HG03066 (cell line): ENCODE data around the gene SLC6A12.
"Not testable (repeated sequence)": the region's sequence is repeated elsewhere in the genome, so short reads cannot be mapped to it uniquely, and the experiment has no call there.

Experiments
- ATAC-seq: cut with Tn5 transposase; IDR thresholded peaks from one replicate; pipeline ENCODE4 v1.9.1; 2021; ENCODE audit warnings: low read depth; ENCODE audit not compliant: unreplicated experiment

The SLC6A12 gene

DNA sequence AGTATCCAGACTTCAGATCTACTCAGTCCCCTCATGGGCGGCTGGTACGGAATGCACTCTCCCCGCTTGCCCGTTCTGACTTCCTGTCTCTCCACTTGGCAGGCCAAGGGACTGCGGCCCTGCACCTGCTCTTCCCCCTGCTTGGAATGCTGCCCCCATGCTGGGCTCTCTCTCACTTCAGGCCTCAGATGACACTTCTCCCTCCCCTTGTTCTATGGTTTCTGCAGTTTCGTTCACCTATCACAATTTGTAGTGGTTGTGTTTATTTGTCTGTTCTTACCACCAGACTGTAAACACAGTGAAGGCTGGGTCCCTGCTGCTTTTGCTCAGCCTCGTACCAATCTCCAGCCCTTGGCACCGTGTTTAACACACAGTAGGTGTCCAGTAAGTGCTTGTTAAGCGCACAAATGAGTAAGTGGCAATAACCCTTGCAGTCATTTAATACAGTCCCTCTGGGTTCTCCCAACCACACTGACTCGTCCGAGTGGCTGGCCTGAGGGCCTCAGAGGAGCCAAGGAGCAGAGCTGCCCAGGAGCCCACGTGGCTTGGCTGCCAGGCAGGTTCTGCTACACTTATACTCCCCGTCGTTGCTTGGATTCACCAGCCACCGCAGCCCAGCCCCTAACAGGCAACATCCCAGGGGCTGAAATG is 11.8 kb downstream of the SLC6A12 start:
- ATAC-seq = no peak

DNA sequence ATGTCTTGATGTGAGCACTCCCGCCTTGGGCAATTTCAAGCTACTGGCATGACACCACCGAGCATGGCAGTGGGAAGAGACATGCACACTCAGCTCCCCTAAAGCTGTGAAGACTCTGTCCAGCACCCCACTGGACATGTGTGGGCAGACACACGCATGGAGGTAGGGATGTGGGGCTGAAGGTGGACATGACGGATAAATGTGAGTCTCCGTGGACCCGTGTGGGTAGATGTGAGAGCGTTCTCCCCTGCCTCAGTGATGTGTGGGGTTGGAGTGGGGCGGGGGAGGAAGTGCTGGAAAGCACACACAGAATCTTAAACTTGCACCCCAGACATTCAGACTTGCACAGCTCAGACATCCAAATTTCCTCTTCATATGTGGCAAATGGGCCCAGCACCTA is 12.6 kb downstream of the SLC6A12 start:
- no peak for ATAC-seq

DNA sequence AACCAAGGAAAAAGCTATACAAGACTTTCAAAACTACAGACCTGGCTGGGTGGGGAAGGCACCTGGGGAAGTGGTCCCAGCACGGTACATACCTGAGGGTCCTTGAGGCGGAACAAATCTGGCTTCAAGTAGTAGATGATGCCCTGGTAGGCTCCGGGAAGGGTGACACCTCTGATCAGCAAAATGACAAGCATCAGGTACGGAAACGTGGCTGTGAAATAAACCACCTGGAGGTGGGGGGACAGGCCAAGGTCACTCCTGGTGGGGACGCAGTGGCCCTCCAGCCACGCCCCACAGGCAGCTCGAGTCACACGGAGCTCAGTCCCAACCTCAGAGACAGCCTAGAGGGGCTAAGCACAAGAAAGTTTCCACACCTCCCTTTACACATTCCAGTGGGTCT is 15.3 kb downstream of the SLC6A12 start:
- no peak for ATAC-seq

DNA sequence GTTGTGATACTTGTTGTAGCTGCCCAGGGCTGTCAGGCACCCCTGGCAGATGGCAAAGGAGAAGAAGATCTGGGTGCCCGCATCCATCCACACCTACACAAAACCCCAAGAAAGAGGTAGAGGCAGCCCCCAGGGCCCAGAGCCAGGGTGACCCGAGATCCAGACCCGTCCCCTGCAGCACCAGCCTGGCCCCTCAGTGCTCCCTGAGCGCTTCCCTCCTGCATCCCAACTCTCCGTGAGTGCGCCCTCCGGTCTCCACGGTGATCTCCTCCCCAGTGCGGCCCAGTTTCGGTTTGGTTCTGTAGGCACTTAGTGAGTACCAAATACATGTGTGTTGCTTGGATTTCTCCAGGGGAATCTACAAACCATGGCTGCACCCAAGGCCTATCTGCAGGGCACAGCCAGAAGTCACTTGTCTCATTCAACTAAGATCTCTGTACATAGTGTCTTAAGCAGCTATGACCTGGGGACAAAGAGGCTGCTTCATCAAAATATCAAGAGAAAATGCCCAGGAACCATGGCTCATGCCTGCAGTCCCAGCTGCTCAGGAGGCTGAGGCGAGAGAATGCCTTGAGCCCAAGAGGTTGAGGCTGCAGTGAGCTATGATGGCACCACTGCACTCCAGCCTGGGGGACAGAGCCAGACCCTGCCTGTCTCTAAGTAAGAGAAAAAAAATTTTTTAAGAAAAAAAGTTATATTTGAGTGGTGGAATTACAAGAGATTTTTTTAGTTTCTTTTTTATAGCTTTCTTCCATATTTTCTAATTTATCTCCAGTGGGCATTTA is 15.9 kb downstream of the SLC6A12 start:
- no peak for ATAC-seq

DNA sequence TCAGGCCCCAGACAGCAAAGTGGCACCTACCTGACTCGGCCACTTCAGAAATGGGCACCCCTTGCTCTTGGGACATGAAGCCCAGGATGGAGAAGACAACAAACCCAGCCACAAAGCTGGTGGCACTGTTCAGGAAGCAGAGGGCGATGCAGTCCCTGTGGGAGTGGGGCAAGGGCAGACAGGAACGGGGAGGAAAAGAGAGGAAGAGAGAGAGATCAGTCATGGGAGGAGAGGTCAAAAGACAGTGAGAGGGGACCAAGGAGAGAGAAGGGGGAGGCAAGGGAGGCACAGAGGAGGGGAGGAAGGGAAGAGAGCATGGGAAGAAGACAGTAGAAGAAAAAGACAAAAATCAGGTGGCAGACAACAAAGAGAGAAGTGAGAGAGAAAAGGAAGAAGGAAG is 16.6 kb downstream of the SLC6A12 start:
- ATAC-seq = no peak

DNA sequence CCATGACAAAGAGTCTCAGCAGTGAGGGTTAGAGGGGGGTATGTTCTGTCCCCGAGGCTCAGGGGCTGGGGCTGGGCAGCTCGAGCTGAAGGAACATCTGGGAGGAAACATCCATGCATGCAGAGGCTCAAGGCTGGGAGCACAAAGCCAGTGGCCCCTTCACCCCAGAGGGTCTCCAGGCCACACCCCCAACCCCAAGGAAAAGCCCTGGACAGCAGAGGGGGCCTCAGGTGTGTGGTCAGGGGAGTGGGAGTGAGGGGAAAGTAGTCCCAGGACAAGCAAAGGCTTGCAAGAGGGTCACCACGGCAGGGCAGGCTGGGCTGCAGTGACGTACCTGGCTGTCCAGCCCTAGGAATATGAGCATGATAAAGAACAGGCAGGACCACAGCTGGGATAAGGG is 17.5 kb downstream of the SLC6A12 start:
- ATAC-seq = no peak

DNA sequence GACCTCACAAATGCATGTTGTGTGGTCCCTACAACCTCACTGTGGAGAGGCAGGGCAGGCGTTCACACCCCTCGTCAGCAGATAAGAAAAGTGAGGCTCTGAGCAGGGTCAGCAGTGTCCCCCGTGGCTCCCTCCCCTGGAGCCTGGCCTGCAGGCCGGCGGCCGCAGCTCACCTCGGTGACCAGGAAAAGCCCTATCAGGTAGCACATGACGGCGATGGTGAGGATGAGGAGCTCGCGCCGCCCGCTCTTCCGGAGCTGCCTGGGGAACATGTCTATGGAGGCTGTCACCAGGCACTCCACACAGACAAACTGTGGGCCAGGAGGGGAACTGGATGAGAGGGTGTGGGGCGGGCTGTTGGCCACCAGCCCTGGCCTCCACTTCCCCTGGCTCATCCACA is 18.0 kb downstream of the SLC6A12 start:
- no peak for ATAC-seq

DNA sequence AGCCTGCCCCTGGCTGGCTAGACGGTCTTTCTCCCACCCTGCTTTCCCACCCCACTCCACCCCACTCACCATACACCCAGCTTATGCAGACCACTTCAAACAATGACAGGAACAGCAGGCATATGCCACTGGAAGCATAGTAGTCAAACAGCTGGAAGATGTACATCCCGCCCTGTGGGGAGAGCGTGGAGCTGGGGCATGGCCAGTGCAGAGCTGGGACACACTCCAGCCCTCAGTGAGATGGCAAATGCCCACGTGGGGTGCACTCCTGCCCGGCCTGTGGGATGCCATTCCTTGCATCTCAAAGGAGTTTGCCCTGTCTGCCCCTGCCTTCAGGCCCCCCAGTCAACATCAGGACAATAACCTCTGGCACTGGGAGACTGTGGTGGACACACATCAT is 18.8 kb downstream of the SLC6A12 start:
- no peak for ATAC-seq

DNA sequence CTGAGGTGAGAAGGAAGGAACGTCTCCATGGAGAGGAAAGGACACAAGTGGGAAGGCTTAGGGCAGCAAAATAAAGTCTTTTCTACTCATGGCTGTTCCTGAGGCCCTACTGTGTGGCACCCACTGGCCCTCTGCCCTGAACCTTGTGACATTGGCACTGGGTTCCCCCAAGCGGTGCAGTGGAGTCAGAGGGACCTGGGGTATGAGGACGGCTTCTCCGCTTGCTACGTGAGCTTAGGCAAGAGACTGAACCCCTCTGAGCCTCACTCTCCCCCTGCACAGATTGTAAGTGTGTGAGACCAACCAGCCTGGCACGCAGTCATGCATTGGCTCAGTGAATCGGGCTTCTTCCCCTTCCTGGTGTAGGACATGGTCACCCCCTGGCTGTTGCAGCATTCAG is 19.7 kb downstream of the SLC6A12 start:
- no peak for ATAC-seq

DNA sequence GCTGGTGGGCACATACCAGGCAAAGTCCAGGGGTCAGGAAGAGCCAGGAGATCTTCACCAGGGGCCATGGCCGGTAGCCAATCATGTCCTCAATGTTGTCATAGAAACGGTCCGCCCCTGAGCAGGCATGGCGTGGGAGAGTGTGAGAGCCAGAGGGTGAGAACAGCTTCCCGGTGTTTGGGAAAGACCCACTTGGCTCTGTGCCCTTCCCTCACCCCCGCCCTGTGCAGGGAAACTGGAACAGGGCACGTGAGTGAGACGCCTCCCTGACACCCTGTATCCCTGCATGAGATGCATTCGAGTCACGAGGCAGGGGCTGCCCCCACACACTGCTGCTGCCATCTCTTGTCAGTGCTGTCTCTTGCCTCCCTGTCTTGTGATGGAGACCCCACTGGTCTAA is 20.7 kb downstream of the SLC6A12 start:
- ATAC-seq = no peak

DNA sequence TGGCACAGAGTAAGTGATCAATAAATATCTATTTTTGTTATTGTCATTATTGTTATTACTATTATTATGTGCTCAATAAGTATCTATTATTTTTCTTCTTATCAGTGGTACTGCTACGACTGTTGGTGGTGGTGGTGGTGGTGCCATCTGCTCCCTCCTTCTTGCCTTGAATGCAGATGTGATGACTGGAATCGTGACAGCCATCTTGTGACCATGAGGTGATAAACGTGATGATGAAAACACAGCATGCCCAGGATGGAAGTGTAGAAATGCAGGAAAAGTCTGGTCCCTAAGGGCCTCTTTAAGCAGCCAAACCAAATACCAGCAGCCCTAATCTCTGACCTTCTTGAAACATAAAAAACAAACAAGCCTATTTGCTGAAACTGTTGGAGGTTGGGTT is 22.4 kb downstream of the SLC6A12 start:
- no peak for ATAC-seq

DNA sequence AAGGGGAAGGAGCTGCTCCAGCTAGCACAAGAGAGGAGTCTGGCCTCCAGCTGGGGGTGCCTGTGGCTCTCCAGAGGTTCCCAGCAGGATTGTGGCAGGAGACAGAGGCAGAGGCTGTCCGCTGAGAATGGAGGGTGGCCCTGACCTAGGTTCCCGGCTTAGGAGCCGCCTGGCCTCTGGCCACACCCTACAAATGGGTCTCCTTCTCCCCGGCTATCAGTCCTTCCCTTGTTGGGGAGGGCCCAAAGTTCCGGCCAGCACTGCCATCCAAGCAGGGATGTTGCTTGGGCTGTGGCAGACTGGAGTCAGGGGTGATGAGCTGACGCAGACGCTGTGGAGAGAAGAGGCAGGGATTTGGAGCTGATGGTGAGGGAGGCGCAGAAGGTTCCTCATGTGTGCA is 23.1 kb downstream of the SLC6A12 start:
- no peak for ATAC-seq

DNA sequence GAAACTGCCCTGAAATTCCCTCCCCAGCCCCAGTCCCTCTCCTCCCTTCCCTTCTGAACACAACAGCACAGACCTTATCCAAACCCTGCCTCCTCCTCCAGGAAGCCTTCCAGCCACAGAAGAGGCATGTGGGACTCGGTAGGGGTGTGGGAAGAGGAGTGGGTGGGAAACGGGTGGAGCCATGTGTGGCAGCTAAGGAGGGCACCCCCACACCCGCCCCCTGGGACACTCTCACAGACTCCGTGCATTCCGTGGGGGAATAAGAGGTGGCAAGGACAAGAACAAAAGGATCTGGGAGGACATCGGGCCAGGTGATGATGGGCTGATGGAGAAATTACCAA is 24.4 kb downstream of the SLC6A12 start:
- ATAC-seq = no peak

DNA sequence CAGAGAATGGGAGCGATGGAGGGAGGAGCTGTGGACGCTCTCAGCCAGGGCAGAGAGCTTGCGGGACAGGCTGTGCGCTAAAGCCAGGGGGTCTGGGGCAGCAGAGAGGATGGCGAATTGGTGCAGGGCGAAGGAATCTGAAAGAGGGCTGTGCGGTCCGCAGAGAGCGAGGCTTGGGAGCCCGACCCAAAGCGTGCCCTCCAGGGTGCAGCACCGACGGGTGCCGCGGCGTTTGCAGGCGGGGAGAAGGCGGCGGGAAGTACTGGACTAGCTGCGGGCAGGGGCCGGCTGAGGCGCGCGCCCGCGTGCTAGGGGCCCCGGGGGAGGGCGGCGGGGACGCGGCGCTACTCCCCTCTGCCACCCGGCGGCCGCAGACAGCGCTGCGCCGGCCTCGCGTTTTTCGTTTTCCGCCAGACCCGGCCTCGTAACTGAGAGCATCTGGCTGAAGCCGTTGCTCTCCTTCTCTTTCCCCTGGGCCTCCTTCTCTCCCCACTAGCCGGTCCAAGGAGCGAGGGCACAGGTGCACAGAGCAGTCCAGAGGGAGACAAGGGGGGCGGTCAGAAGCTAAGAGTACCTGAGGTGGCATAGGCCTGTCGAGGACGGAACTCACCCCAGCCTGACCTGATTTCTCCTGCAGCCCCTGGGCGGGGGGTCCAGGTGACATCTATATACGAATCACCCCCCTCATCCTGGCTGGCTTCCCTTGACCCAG is 24.9 kb downstream of the SLC6A12 start:
- no peak for ATAC-seq

DNA sequence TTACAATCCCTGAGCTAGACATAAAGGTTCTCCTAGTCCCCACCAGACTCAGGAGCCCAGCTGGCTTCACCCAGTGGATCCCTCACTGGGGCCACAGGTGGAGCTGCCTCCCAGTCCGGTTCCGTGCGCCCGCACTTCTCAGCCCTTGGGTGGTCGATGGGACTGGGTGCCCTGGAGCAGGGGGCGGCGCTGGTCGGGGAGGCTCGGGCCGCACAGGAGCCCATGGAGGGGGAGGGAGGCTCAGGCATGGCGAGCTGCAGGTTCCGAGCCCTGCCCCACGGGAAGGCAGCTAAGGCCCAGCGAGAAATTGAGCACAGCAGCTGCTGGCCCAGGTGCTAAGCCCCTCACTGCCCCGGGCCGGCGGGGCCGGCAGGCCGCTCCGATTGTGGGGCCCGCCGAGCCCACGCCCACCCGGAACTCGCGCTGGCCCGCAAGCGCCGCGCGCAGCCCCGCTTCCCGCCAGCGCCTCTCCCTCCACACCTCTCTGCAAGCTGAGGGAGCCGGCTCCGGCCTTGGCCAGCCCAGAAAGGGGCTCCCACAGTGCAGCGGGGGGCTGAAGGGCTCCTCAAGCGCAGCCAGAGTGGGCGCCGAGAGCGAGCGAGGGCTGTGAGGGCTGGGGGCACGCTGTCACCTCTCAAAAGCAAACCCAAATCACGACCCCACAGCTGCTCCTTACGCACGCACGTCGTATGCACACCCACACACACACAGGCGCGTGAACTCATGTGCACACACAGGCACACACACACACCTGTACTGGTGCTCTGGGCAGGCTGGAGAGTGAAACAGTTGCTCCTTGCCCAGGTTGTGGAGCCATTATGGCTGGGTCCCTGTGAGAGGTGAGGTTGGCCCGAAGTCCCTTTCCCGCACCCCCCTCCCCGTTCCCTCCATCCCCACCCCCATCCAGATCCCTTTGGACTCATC is 25.7 kb downstream of the SLC6A12 start:
- not testable (repeated sequence) for ATAC-seq

DNA sequence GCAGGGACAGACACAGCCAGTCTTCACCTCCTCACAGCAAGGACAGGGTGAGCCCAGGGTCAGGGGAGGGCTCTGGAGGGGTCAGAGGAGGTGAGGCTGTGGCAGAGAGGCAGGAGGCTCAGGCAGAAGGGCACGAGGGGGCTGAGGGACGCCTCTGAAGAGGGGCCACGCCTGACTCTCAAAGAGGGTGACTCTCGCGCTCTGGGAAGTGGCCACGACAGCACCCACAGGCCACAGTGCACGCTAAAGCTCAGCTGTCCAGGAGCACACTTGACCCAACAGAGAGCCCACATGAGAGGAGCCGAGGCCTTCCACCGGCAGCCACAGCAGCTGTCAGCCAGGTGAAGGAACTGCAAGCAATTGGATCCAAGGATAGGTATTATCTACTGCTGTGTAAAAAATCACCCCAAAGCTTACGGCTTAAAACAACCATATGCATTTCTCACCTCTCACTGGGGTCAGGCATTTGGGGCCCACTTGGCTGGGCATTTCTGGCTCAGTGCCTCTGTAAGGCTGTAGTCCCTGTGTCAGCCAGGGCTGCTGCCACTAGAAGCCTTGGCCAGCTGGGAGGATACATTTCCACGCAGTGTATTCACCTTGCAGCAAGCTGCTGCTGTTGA is 27.8 kb downstream of the SLC6A12 start:
- no peak for ATAC-seq

DNA sequence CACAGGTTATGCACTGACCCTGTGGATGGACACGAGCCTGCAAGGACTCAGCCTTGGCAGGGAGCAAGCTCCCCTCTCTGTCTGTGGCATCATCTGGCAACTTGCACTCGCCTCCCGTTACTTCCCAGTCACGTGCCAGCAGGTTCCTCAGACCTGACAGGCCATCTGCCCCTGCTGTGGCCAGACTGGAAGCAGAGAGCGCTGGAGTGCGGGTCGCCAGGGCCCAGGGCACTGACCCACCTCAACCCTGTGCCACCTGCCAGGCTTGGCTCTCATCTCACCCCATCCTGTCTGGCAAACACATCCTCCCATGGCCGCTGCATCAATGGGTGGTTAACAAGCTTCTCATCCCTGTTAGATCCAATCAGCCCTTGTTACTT is 28.4 kb downstream of the SLC6A12 start:
- no peak for ATAC-seq

DNA sequence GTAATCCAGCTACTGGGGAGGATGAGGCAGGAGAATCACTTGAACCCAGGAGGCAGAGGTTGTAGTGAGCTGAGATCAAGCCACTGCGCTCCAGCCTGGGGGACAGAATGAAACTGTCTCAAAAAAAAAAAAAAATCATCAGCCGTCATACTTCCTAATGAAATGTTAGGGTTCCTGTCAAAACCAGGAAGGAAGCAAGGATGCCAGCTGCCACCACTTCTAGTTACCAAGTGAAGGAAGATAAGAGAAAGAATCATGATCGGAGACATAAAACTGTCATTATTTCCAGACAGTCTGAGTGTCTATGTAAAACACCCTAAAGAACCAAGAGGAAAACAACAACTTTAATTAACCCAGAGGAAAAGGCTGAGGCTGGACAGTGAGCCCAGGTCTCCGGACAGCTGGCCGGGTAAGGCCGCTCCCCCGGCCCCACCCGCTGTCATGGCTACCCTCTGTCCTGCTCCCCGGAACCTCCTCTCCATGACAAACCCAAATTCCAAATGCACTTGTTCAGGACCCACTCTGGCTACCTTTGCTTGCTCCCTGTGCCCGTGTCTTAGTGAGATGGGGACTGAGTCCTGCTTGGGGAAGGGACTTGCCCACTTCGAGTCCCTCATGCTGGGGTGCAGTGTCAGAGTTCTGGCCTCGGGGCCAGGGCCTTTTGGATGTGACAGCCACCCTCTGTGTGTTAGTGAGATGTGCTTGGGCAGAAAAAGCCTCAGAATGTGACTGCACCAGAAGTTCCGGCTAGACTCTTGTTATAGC is 29.0 kb downstream of the SLC6A12 start:
- no peak for ATAC-seq

DNA sequence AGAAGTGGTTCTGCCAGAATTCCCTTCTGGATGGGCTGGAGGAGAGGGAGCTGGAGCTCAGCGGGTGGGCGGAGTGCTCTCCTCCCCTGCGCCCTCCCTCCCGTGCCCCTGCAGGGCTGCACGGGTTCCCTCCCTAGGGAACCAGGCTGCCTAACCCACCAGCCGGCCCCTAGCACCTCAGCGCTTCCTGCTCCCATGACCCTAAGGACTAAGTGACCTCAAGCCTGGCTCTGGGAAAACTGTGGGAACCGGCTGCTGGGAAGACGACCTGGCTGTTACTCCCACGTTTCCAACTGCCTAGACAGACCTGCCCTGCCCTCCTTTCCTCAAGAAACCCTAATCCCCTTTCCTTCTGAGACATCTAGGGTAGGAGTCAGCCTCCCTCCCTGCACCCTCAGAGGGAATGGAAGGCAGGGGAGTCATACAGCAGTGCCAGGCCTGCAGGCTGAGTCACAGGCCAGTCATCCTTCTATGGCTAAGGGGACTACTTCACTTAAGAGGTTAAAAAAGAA is 31.5 kb downstream of the SLC6A12 start:
- no peak for ATAC-seq

DNA sequence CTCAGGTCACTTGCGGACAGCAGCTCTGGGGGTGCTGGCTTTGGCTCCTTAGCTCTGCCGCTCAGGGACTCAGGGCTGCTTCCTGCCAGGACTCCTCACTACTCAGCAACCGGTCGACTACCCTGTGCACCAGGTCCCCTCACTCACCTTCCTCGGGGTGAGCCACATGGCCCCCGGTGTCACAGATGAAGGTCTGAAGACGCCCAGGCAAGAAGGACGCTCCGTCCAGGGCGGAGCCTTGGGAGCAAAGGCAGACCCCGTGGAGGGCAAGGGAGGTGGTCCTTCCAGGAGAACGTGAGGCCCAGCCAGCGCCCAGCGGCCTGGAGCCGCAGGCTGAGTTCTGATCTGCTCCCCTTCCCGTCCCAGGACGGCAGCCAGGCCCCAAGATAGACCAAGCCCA is 32.0 kb downstream of the SLC6A12 start:
- ATAC-seq = no peak
